T-cell (primary cell): ENCODE results near the gene ALX4. TPM values are rescaled to one million over a fixed set of nuclear protein-coding genes. Genes with fewer than 3 reads are reported as not detected.

Experiments used
- ATAC-seq, 4 experiments: fragments of 200-7000 bp in 3 of 4; fragments of 150-1000 bp in 1 of 4; cut with Tn5 transposase; replicated peaks in 1 of 4; 1 replicate in 3 of 4; 2 replicates in 1 of 4; pipeline ENCODE4 v1.10.0; 2021; ENCODE audit warnings: moderate library complexity in 3 of 4, mild to moderate bottlenecking in 2 of 4, moderate number of reproducible peaks in 1 of 4
- CTCF ChIA-PET, 2 donors: fragments of 300-600 bp; sonication (Branson Sonifier 250); formaldehyde crosslinking; loops; one replicate each; lab custom pipeline; 2022; ENCODE audit warnings: antibody characterized with exemption in 2 of 2; lab: Charles Lee
- POLR2A ChIA-PET, 2 donors: fragments of 300-600 bp; sonication (Branson Sonifier 250); formaldehyde crosslinking; loops; one replicate each; lab custom pipeline; 2022; ENCODE audit warnings: antibody characterized with exemption in 2 of 2; lab: Charles Lee
- DNase-seq, 35 experiments: peaks; one replicate each; pipeline versions ENCODE4 v3.0.0 to v3.0.0-alpha.2; 2013 to 2023
- H3K27ac ChIP-seq: one replicate; pipeline ENCODE4 v1.5.1; 2013; ENCODE audit warnings: low read length
- H3K27me3 ChIP-seq, 2 experiments: replicated peaks in 1 of 2; 1 replicate in 1 of 2; 2 replicates in 1 of 2; pipeline versions ENCODE4 v1.6.1 to v1.7.0; 2013; ENCODE audit warnings: low read length in 1 of 2, mixed read lengths in 1 of 2; ENCODE audit not compliant: control insufficient read depth in 2 of 2, insufficient read depth in 2 of 2; ENCODE audit errors: extremely low read depth in 1 of 2
- H3K36me3 ChIP-seq, 2 donors: 1 replicate in 1 of 2; 2 replicates in 1 of 2; pipeline versions ENCODE4 v1.6.1 to v1.7.0; 2013; ENCODE audit warnings: low read length in 1 of 2; ENCODE audit not compliant: control insufficient read depth in 2 of 2, insufficient read depth in 1 of 2; ENCODE audit errors: extremely low read depth in 1 of 2
- H3K4me1 ChIP-seq, 2 experiments: 1 replicate in 1 of 2; 2 replicates in 1 of 2; pipeline versions ENCODE4 v1.6.1 to v1.7.0; 2013; ENCODE audit warnings: low read length in 2 of 2, mixed read lengths in 1 of 2; ENCODE audit not compliant: insufficient read depth in 2 of 2, control insufficient read depth in 1 of 2; ENCODE audit errors: extremely low read depth in 1 of 2
- H3K4me3 ChIP-seq, 2 donors: 1 replicate in 1 of 2; 2 replicates in 1 of 2; pipeline versions ENCODE4 v1.5.1 to v1.7.0; 2013; ENCODE audit warnings: mild to moderate bottlenecking in 2 of 2, low read length in 1 of 2, moderate library complexity in 1 of 2; ENCODE audit not compliant: control insufficient read depth in 1 of 2; ENCODE audit errors: extremely low read depth in 1 of 2
- H3K9me3 ChIP-seq: 2 replicates; pipeline ENCODE4 v1.7.0; 2013
- H3K27ac Mint-ChIP-seq, 2 donors: one replicate each; pipeline ENCODE4 v1.8.0; 2020 to 2021; ENCODE audit warnings: mild to moderate bottlenecking in 2 of 2, mixed read lengths in 2 of 2
- H3K27me3 Mint-ChIP-seq, 2 donors: one replicate each; pipeline ENCODE4 v1.8.0; 2021 to 2022; ENCODE audit warnings: mixed read lengths in 2 of 2
- H3K36me3 Mint-ChIP-seq: one replicate; pipeline ENCODE4 v1.8.0; 2021; ENCODE audit warnings: mixed read lengths
- H3K4me1 Mint-ChIP-seq, 3 donors: one replicate each; pipeline ENCODE4 v1.8.0; 2020 to 2022; ENCODE audit warnings: mixed read lengths in 3 of 3, mild to moderate bottlenecking in 1 of 3
- H3K4me3 Mint-ChIP-seq, 3 donors: one replicate each; pipeline ENCODE4 v1.8.0; 2020 to 2022; ENCODE audit warnings: mild to moderate bottlenecking in 3 of 3, mixed read lengths in 3 of 3, moderate library complexity in 3 of 3
- H3K9me3 Mint-ChIP-seq, 3 donors: one replicate each; pipeline ENCODE4 v1.8.0; 2020 to 2022; ENCODE audit warnings: mixed read lengths in 3 of 3
- WGBS: methylation state at CpG from one replicate; pipeline ENCODE4 v1.1.5; 2013; ENCODE audit warnings: missing lambda C conversion rate; ENCODE audit not compliant: insufficient coverage; 5-methylcytosine and 5-hydroxymethylcytosine counted together
- total RNA-seq, 35 experiments: library from RNA in 6 of 35; stranded (reverse) in 6 of 35; fragments of 120-200 nt in 1 of 35; gene quantifications; one replicate each; pipeline versions ENCODE4 v1.2.1 to v1.2.4 and lab custom pipeline; 2013 to 2026

ALX4 gene
- total RNA-seq, 5 donors from 2014 or later (not counting 1 experiment from before 2014, with no cell fraction given): not detected

- H3K27ac ChIP-seq: no peak overlapping the region
- H3K4me1 Mint-ChIP-seq: no peaks in the 10 kb centered on the region
- WGBS: 50% methylated on average over 1 of the region's 2 CpGs
These were observed 24.2 kb downstream of the ALX4 start for GRCh38 chr11:44285756-44286155.

GRCh38 chr11:44282620-44283019, 27.3 kb downstream of the ALX4 start:
- no peak overlapping the region for H3K4me3 Mint-ChIP-seq
- H3K9me3 ChIP-seq: no peaks in the 10 kb centered on the region
- ATAC-seq: no peak
- CTCF ChIA-PET: no interaction called here
- H3K4me1 Mint-ChIP-seq: no peaks in the 10 kb centered on the region
- no peaks in the 10 kb centered on the region for H3K4me1 ChIP-seq
- H3K36me3 Mint-ChIP-seq: no peaks in the 10 kb centered on the region
- no peak overlapping the region for H3K27ac Mint-ChIP-seq
- WGBS: 89% methylated on average over 1 of the region's 5 CpGs
- H3K4me3 ChIP-seq: no peak overlapping the region
- POLR2A ChIA-PET: no interaction called here
- no peaks in the 10 kb centered on the region for H3K36me3 ChIP-seq
- H3K27ac ChIP-seq: no peak overlapping the region
- no peaks in the 10 kb centered on the region for H3K9me3 Mint-ChIP-seq
- peaks cover 0 to 6% of the 10 kb centered on the region in 2 donors for H3K27me3 Mint-ChIP-seq
- no peak for DNase-seq
- H3K27me3 ChIP-seq: peaks cover 0 to 26% of the 10 kb centered on the region in 2 experiments

More at GRCh38 chr11:44285756-44286155, 24.2 kb downstream of the ALX4 start:
- Mint-ChIP-seq H3K27me3 (peaks cover 4 to 12% of the 10 kb centered on the region in 2 donors), H3K36me3 (no peaks in the 10 kb centered on the region), H3K9me3 (no peaks in the 10 kb centered on the region), H3K27ac (no peak overlapping the region), H3K4me3 (no peak overlapping the region)
- Histone ChIP-seq H3K4me3 (no peak overlapping the region), H3K36me3 (no peaks in the 10 kb centered on the region), H3K4me1 (no peaks in the 10 kb centered on the region), H3K27me3 (peaks cover 0 to 23% of the 10 kb centered on the region in 2 experiments), H3K9me3 (no peaks in the 10 kb centered on the region)
- ChIA-PET CTCF (interaction anchor here in 1 of 2 donors (0.7 to 0.9 kb wide), 2 partner anchors 48 to 747 kb away, joined by 3 to 4 read pairs; no protein-coding TSS in a partner anchor), POLR2A (no interaction called here)
- ATAC-seq: no peak
- DNase-seq: no peak

DNA sequence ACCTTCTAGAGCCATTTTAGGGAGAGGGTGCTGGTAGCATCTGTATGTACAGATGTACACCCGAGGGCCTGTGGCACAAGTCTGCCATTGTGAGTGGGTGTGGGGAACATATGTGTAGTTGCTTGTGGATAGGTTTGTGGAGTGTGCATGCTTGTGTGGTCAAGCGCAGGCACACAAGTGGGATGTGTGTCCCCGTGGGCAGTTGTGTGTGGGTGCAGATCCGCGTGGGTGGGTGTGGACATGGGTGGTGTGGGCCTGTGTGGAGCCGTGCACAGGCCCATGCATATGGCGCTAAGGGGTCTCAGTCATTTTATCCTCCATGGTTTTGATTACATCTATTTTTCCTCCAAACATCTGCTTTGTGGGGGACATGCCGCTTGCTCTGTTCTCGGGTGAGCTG, 28.8 kb downstream of the ALX4 start:
- 85% methylated on average over 3 of the region's 9 CpGs for WGBS

GRCh38 chr11:44280257-44280656, 29.7 kb downstream of the ALX4 start:
- H3K4me3 ChIP-seq: no peak overlapping the region
- ChIA-PET POLR2A (no interaction called here), CTCF (no interaction called here)
- Mint-ChIP-seq H3K36me3 (no peaks in the 10 kb centered on the region), H3K27ac (no peak overlapping the region), H3K4me3 (no peak overlapping the region), H3K9me3 (no peaks in the 10 kb centered on the region), H3K4me1 (no peaks in the 10 kb centered on the region), H3K27me3 (peaks cover 0 to 4% of the 10 kb centered on the region in 2 donors)
- no peak for ATAC-seq
- no peaks in the 10 kb centered on the region for H3K4me1 ChIP-seq
- DNase-seq: no peak
- no peak overlapping the region for H3K27ac ChIP-seq
- no peaks in the 10 kb centered on the region for H3K9me3 ChIP-seq
- H3K27me3 ChIP-seq: peaks cover 0 to 14% of the 10 kb centered on the region in 2 experiments
- WGBS: 83% methylated on average over 7 of the region's 7 CpGs
- H3K36me3 ChIP-seq: no peaks in the 10 kb centered on the region

More for the DNA sequence above, 28.8 kb downstream of the ALX4 start:
- Mint-ChIP-seq H3K36me3 (no peaks in the 10 kb centered on the region), H3K27me3 (peaks cover 0 to 4% of the 10 kb centered on the region in 2 donors), H3K27ac (no peak overlapping the region), H3K4me1 (no peaks in the 10 kb centered on the region), H3K4me3 (no peak overlapping the region), H3K9me3 (no peaks in the 10 kb centered on the region)
- Histone ChIP-seq H3K4me1 (no peaks in the 10 kb centered on the region), H3K27ac (no peak overlapping the region), H3K9me3 (no peaks in the 10 kb centered on the region), H3K27me3 (peaks cover 0 to 16% of the 10 kb centered on the region in 2 experiments), H3K36me3 (no peaks in the 10 kb centered on the region), H3K4me3 (no peak overlapping the region)
- ATAC-seq: no peak
- CTCF ChIA-PET: no interaction called here
- no peak for DNase-seq
- POLR2A ChIA-PET: no interaction called here

DNA sequence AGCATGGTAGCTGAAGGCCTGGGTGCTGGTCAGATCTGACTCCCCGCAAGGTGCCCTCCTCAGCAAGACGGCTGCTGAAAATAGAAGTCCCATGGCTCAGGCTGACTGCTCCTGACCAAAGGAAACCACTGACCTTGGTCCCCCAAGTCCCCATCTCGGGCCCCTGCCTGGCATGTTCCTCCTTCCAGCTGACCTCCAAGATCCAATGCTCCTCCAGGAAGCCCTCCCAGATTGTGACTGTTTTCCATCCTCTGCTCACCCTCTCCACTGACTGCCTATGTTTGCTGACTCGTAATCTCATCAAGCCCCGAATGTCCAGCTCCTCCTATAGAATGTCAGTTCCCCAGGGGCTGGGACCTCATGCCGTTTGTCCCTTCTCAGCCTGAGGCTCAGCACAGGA, 30.5 kb downstream of the ALX4 start:
- DNase-seq: no peak
- WGBS: 77% methylated on average over 5 of the region's 6 CpGs
- Mint-ChIP-seq H3K9me3 (no peaks in the 10 kb centered on the region), H3K27me3 (peaks cover 0 to 4% of the 10 kb centered on the region in 2 donors), H3K4me1 (no peaks in the 10 kb centered on the region), H3K27ac (no peak overlapping the region), H3K36me3 (no peaks in the 10 kb centered on the region), H3K4me3 (no peak overlapping the region)
- no peaks in the 10 kb centered on the region for H3K9me3 ChIP-seq
- ATAC-seq: no peak
- CTCF ChIA-PET: no interaction called here
- H3K4me3 ChIP-seq: no peak overlapping the region
- POLR2A ChIA-PET: no interaction called here
- no peak overlapping the region for H3K27ac ChIP-seq
- peaks cover 0 to 19% of the 10 kb centered on the region in 2 experiments for H3K27me3 ChIP-seq
- H3K4me1 ChIP-seq: no peaks in the 10 kb centered on the region
- no peaks in the 10 kb centered on the region for H3K36me3 ChIP-seq

DNA sequence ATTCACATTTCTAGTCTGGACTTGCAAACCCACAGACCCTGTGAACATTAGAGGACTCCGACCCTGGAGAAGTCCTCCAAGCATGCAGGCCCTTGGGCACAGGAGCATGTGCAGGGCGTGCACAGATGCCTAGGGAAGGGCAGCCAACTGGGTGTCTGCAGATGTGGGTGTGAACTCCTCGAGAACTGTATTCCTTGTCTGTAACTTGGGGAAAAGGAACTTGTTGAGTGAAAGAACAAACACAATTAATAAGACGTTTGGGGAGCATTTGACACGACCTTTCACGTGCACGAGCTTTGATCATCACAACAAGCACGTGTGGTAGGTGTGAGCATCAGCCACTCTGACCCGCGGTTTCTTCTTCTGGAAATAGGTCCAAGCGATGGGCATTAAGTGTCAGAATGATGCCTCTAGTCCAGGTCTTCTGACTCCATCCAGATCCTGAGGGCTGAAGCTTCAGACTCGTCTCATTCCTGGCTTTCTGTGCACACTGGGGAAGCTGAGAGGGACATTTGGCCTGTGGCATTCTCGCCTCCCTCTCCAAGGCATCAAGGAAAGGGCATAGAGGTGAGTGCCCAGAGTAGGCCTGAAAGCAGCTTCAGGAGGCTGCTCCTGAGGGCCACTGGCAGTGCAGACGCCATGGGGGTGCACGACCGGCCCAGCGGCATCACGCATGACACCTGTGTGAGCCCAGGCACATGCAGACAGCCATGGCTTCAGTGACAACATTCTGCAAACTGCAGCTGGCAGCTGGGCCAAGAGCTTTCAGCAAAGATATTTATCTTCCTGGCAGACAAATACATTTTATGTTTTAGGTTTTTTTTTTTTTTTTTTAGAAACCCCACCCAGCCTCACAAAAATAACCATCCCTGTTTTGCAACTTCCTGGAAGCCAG, 32.5 kb downstream of the ALX4 start:
- 86% methylated on average over 18 of the region's 18 CpGs for WGBS
- Histone ChIP-seq H3K4me3 (no peak overlapping the region), H3K9me3 (no peaks in the 10 kb centered on the region), H3K36me3 (no peaks in the 10 kb centered on the region), H3K27me3 (peaks cover 0 to 19% of the 10 kb centered on the region in 2 experiments), H3K27ac (no peak overlapping the region), H3K4me1 (no peaks in the 10 kb centered on the region)
- Mint-ChIP-seq H3K4me1 (no peaks in the 10 kb centered on the region), H3K27me3 (peaks cover 0 to 4% of the 10 kb centered on the region in 2 donors), H3K9me3 (no peaks in the 10 kb centered on the region), H3K36me3 (no peaks in the 10 kb centered on the region), H3K4me3 (no peak overlapping the region), H3K27ac (no peak overlapping the region)
- DNase-seq (no peak), ATAC-seq (no peak)
- ChIA-PET CTCF (no interaction called here), POLR2A (no interaction called here)
